B cell (primary cell): ENCODE data around the gene ATG4C.

Experiments
- CTCF ChIP-seq: fragments of 200-600 bp; IDR thresholded peaks from one replicate; pipeline ENCODE4 v1.8.0; 2022; ENCODE audit warnings: antibody characterized with exemption, mild to moderate bottlenecking
- EZH2 ChIP-seq: IDR thresholded peaks from 2 replicates; pipeline ENCODE4 v1.6.1; 2012; ENCODE audit warnings: borderline replicate concordance, low read depth, mild to moderate bottlenecking, moderate library complexity, low read length; ENCODE audit not compliant: insufficient read depth, poor library complexity, severe bottlenecking

- TF ChIP-seq CTCF = no peak
- no peak for TF ChIP-seq EZH2
These were observed 116.6 kb downstream of the ATG4C start for GRCh38 chr1:62900566-62900965.
